GM19043 (cell line): Measurements from ENCODE around the gene ODAM.
"Not testable (repeated sequence)": the region's sequence is repeated elsewhere in the genome, so short reads cannot be mapped to it uniquely, and the experiment has no call there.

Source experiments
- ATAC-seq: cut with Tn5 transposase; IDR thresholded peaks from one replicate; pipeline ENCODE4 v1.9.1; 2021; ENCODE audit warnings: low read depth; ENCODE audit not compliant: unreplicated experiment

ODAM gene

DNA sequence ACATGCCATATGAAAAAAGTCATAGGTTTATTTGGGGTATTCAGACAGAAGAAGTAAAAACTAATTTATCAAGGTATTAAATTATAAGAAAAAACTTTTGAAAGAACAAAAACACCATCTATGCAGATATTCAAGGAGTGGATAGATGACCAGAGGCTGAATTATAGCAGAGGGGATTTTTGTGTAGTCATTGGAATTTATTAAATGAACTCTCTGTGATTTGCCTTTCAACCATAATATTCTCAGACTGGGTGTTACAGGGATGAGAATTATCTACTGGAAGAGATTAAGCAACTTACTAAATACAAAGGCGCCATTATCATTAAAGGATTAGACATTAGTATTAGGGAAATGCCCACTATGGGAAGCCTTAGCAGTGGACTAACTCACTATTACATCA is 21.0 kb downstream of the ODAM start:
- not testable (repeated sequence) for ATAC-seq

DNA sequence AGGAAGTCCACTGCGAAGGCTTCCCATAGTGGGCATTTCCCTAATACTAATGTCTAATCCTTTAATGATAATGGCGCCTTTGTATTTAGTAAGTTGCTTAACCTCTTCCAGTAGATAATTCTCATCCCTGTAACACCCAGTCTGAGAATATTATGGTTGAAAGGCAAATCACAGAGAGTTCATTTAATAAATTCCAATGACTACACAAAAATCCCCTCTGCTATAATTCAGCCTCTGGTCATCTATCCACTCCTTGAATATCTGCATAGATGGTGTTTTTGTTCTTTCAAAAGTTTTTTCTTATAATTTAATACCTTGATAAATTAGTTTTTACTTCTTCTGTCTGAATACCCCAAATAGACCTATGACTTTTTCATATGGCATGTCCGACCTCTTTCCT is 25.9 kb downstream of the ODAM start:
- ATAC-seq: not testable (repeated sequence)

DNA sequence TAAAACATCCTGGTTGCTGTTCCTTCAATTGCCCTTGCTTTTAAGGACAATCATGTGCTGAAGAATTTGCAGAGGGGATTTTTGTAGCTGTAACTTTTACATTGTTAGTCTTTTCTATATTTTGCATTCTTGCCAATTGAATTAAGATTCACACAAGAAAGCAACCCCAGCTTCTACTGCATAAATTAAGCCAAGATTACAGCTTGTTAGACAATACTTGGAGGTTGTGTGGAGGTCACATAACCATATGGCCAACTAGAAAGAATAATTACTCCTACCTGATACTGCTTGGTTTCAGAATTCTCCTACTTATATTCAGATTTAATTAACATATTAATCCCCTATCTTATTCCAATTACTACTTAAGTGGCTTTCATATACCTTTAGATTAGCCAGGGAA is 26.3 kb downstream of the ODAM start:
- not testable (repeated sequence) for ATAC-seq

DNA sequence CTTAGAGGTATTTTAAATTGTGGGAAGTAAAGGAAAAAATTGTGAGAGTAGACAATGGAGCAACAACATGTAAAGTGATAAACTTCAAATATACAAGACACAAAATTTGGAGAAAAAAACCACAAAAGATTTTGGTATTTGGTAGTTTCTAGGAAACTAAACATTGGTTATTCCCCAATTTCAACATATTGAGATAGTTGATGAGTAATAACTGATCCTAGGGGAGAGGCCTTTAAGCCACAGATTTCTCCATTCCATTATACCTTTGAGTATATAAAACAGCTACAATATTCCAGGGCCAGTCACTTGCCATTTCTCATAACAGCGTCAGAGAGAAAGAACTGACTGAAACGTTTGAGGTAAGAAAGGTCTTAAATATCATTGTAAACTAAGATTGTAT is 30.3 kb downstream of the ODAM start, which contains the start of gene FDCSP:
FDCSP (plus strand) TSS at position 301 of the 400 bp plus-strand sequence. CDS start 5,071 bp downstream, outside the sequence.
- no peak for ATAC-seq

GRCh38 chr4:70236125-70236524 is 40.6 kb downstream of the ODAM start:
- ATAC-seq: no peak

- ATAC-seq: no peak
Observed at GRCh38 chr4:70239131-70239883, 43.8 kb downstream of the ODAM start.

GRCh38 chr4:70239884-70240591 is 44.5 kb downstream of the ODAM start:
- ATAC-seq: no peak

- not testable (repeated sequence) for ATAC-seq
Observed at GRCh38 chr4:70242297-70242696, 46.8 kb downstream of the ODAM start, which contains the start of gene CSN3. Gene CSN3, plus strand, starts transcription at chr4:70242597. Its CDS starts 2,223 bp downstream, at chr4:70244820.

- no peak for ATAC-seq
Observed at GRCh38 chr4:70243091-70243490, 47.6 kb downstream of the ODAM start.

DNA sequence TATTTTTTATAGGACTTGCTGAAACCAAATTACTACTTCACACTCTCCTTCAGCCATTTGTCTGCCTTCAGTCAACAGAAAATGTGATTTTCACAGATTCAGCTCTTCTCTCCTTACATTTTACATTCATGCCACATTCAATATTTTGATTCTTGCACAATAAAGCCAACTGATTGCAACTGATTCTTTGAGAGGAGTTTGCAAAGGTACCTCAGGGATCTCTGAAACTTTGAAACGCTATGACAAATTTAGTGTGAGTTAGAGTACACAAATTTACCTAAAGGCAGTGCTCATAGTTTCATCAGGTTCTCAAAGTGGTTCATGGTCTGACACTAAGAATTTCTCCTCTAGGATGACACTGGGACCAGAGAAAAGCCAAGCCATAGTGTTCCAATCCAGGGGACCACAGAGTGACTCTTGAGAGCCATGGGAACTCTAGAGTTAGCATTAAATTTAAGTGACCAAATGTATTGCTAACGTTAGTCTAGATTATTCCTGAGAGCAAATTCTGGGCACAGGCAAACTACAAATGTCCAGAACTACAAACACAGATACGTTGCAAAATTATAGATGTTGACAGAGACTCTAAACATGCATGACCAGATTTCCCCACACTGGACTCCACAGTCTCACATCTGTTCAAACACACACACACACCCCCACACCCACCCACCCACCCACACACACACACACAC is 55.9 kb downstream of the ODAM start:
- ATAC-seq: no peak

GRCh38 chr4:70251945-70252277 is 56.4 kb downstream of the ODAM start:
- no peak for ATAC-seq
